GM18526 (cell line): Measurements from ENCODE around the gene CCT4.

ENCODE experiments used
- POLR2A ChIP-seq: IDR thresholded peaks from 3 replicates; pipeline ENCODE4 v1.6.1; 2011; ENCODE audit not compliant: insufficient read length; ENCODE audit errors: extremely low read depth

Gene CCT4

DNA sequence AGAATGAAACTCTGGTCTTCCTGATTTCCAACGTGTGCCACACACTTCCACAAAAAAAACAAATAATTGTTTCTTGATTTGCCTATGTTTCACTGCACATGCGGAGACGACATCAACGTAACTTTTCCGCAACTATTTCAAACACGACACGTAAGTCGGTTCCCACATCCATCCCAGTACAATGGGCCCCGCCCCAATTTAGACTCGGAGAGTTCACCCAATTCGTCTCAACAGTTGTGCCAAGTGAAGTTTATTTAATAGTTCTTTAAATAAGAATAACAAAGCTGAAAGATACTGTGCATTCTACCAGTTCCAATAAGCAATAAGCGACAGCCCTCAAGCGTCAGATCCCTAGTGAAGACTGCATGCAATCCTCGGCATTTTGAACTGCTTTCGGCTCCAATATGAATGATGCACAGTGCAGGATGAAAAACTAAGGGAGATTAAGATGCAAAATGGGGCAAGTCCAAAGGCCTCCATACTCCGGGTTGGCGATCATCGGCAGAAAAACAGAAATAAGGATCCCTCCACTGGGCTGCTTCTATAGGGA, 664 bp downstream of the CCT4 start:
- no peak for TF ChIP-seq POLR2A

DNA sequence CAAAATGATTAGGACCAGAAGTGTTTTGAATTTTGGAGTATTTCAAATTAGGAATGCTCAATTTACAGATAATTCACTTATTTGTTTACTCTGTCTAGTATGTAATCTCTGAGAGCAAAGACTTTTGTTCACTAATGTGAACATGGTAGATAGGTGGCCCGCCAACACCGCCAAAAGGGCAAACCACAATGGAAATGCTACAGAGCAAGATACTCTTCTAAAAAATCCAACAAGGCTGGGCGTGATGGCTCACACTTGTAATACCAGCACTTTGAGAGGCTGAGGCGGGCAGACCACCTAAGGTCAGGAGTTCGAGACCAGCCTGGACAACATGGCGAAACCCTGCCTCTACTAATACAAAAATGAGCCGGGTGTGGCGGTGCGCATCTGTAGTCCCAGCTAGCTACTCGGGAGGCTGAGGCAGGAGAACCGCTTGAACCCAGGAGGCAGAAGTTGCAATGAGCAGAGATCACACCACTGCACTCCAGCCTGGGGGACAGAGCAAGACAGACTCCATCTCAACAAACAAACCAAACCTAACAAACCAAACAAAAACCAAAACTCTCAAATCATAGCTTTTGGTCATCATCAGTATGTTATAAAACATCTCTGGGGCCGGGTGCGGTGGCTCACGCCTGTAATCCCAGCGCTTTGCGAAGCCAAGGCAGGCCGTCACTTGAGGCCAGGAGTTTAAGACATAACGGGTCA, 2.4 kb downstream of the CCT4 start:
- no peak for TF ChIP-seq POLR2A

DNA sequence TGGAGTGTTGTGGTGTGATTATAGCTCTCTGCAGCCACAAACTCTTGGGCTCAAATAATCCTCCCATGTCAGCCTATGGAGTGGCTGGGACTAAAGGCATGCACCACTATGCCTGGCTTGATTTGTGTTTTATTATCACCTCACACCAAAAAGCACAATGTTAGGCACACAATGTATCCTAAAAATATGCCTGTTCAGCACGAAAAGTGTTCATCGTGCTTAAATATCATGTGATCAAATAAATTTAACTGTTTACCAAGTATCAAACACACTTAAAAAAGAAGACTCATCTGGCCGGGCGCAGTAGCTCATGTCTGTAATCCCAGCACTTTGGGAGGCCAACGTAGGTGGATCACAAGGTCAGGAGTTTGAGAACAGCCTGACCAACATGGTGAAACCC, 5.6 kb downstream of the CCT4 start:
- TF ChIP-seq POLR2A, result no peak

DNA sequence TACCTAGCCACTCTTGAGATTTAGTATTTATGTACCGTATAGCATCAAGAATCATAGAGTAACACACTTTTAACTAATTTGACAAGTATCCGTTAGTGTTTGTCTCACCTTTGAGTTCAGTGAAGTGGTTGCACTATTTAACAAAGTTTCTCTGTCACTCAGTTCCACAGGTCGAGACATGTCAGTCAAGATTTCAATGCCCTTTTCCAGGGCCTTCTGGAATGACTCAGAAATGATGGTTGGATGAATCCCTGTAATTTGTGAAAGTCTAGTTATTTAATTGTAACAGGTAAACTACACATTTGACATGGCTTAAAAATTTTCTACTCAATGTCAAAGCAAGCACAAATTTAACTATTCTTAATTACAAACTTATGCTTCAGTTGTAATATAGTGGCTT, 9.7 kb downstream of the CCT4 start:
- TF ChIP-seq POLR2A, result no peak

DNA sequence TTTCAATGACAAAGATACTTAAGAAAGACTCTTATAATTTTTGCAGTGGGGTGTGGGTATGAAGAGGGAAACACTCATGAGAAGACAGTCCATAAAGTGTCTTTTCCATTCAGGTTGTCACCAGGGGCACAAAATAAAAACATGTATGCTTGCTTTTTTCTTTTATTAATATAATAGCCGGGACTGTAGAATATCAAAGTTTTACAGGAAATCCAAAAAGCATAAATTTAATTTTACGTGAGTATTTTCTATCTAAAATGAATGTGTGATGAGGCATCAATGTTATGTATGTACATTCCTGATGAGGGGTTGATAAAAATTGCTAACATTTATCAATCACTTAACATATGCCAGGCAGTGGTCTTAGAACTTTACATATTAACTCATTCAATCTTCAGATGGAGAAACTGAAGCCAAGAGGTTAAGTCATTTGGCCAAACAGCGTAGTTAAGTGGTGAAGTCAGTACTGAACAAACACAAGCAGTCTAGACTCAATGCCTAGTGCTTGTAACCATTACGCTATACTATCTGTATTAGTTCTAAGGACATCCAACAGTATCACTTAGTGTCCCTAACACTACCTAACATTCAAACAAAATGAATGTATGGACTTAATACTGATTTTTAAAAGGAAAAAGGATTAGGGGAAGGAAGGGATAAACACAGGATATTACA, 10.7 kb downstream of the CCT4 start:
- TF ChIP-seq POLR2A, result no peak

DNA sequence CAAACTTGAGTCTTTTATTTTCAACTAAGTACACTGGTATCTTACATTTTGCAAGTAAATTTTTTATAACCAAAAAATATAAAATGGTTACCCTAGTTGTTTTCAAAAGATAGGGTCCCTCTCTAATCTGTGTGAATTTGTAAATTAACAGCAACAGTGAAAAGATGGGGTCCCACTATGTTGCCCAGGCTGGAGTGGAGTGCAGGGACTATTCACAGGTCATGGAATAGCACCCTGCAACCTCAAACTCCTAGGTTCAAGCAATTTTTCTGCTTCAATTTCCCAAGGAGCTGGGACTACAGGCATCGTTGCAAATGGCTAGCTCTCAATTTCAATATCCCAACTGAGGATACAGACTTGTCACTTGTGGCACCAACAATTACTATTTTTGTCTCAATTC, 12.1 kb downstream of the CCT4 start:
- TF ChIP-seq POLR2A, result no peak

DNA sequence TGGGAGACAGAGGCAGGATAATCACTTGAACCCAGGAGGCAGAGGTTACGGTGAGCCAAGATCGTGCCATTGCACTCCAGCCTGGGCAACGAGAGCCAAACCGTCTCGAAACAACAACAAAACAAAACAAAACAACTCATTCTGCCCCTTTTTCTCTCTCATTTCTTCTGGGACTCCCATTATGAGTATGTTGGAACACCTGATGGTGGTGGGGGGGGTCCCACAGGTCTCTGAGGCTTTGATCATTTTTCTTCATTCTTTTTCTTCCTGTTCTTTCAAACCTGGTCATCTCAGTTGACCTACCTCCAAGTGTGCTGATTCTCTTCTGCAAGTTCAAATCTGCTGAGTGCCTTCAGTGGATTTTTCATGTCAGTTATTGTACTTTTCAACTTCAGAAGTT, 26.4 kb downstream of the CCT4 start:
- no peak for TF ChIP-seq POLR2A

DNA sequence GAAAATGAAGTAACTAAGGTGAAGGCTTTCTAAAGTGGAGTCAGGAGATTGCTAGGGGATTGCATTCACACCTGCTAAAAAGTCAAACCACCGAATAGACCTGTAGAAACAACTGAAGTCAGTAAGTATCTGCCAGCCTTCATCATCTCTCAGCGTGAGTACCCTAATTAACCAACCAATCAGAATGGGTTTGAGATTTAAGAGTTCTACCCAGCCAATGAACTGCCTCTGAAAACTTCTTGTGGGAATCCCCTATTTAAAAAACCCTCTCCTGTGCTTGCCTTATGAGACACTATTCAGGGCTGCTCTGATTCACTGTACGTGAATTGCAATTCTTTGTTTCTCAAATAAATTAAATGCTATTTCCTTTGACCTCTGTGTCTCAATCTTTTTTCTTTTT, 31.2 kb downstream of the CCT4 start:
- no peak for TF ChIP-seq POLR2A

DNA sequence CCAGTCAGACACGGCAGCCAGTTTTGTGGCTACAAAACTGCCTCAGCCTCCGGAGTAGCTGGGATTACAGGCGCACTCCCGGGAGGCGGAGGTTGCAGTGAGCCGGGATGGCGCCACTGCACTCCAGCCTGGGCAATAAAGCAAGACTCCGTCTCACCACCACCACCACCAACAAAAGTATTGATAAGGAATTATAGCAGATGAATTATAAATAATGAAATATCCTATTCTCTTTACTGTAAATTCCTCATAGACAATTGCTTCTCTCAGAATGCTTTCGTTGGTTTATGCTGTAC, 33.2 kb downstream of the CCT4 start:
- TF ChIP-seq POLR2A, result no peak

DNA sequence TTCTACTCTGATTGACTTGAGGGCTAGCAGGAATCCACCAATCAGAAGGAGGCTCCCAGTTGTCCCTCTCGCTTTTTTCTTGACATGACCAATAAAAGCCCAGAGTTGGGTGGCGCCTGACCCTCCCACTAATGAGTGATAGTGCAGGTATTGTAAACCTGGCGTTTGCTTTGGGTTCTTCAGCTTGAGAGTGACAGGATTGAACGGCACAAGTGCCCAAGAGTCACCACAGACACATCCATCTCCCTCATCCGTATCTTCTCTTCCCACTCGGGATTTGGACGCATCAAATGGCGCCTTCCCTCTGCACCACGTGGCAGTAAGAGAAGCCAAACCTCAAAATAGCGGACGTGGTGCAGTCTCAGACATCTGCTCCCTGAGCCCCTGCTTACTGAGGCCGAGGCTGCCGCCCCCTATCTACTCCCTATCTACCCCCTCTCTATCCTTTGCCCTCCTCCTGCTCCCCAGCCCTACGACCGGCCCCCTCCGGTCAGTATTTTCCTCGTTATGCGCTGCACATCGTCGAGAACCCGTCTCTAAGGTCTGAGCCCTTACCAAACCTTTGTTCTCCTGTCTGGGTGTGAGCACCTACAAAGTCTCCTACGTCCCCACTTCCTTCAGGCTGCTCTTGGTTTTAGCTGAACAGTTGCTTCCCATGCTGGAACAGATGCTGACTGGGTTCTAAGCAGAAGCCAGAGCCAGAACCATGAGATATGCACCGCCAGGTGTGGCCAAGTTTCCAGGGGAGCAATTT, 33.7 kb downstream of the CCT4 start:
- peak; percentile 31 for TF ChIP-seq POLR2A

DNA sequence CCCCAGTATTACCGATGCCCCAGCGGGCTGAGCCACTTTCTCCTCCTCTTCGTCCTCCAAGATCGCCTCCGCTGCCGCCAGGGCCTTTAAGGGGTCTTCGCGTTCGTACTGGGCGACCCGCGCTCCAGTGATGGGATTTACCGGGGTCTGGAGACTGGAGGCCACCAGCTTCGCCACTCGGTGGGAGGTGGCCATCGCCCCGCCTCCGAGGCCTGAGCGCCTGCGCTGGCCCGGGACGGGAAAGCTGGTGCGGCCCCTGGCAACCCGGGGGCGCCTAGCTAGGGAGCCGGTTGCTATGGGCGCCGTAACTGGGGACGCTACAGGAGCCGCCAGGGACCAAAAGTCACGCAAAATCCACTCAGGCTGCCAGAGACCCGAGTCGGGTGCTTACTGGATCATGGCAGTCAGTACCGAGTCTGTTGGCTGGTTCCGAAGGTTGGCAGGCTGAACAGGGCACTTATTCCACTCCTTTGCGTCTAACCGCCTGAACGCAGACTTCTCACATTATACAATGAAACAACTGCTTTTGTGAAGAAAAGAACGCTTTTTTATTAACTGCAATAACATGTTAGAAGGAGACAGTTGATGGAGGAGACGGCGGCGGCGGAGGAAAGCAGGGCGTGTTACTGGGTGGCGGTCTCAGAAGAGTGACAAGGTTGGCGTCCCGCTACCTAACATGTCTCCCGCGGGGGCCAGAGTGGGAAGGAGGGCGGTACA, 34.5 kb downstream of the CCT4 start, which contains the start of gene FAM161A:
TSS of gene FAM161A (minus strand) at position 214 of the 717 bp plus-strand sequence. CDS start at position 195, 19 bp downstream.
- TF ChIP-seq POLR2A, result peak; percentile 5

DNA sequence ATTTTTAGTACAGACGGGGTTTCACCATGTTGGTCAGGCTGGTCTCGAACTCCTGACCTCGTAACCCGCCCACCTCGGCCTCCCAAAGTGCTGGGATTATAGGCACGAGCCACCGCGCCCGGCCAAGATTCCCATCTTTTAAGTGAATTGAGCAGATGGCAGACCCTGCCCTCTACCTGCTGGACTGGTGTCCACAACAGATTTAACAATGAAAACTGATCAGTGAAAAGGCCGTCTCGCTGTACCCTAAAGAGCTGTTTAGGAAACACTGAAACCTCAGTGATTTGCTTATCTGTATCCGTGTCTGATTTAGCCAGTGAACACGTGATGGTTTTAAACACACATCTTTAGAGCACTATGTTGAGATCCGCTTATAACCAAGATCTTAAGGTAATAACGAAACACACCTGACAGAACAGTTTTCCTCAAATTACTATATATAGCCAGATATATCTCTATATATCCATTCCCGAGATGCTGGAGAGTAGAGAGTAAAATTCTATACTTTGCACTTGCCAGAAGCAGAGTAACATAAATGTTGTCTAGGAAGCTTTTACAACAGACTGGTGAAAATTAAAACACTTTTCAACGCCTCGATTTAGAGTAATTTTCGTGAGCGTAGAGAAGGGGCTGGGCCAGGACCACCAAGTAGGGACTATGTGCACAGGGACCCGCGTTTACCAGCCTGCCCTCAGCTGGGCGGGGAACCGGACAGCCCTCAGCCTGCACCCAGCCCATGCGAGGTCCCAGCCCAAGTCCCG, 35.2 kb downstream of the CCT4 start:
- TF ChIP-seq POLR2A, result no peak

DNA sequence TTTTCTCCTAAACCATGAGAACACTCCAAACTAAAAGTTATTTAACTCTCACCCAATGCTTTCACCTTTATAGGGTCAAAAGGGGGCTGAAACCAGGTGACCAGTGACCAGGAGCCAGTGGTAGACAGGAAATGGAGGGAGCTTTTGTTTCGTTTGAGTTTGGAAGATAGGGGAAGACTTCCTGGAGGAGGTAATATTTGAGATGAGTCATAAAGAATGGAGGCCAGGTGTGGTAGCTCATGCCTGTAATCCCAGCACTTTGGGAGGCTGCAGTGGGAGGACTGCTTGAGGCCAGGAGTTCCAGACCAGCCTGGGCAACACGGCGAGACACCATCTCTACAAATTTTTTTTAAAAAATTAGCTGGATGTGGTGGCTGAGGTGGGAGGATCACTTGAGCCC, 43.1 kb downstream of the CCT4 start:
- no peak for TF ChIP-seq POLR2A

DNA sequence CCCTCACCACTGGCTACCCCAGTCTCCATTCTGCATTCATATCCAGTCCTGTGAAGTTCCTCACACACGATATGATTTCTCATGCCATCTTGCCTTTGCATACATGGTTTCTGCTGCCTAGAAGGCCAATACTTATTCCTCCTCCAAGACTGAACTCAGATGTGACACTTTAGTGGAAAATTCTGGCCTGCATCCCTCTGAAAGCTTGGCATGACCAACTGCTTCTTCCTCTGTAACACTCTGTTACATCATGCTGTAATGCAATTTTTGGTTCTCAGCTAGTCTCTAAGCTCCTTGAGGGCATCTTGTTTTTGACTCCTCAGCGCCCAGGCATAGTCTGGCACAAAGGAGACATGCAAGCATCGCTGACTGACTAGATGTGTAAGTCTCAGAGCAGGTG, 47.2 kb downstream of the CCT4 start:
- no peak for TF ChIP-seq POLR2A

DNA sequence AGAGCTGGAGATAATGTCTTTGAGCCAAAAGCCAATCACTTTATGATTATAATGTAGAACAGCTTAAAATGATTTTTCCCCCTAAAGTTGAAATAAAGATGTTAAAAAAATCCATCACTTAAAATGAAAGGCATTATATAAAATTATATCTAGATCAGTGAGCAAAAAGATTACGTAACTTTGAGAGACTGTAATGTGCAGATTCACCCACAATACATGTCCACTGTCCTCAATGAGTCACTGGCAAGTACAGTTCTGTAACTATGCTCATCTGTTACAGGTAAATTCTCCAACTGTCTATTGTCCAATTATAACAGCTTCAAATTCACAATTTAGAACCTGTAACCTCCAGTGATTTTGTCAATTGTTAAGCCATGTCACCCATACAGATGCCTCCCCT, 53.6 kb downstream of the CCT4 start:
- no peak for TF ChIP-seq POLR2A
